Ovary (tissue), 9 donors: ENCODE results near the gene TRIO. TPM values are rescaled to one million over a fixed set of nuclear protein-coding genes. Genes with fewer than 3 reads are reported as not detected.

Experiments used
- DNase-seq, 5 donors: peaks; one replicate each; pipeline ENCODE4 v3.0.0-alpha.2; 2019 to 2020
- H3K27ac ChIP-seq, 2 donors: fragments of 200-600 bp; one replicate each; pipeline versions ENCODE4 v1.5.1 to v1.8.0; 2019 to 2022
- H3K27me3 ChIP-seq: fragments of 200-600 bp; one replicate; pipeline ENCODE4 v1.8.0; 2022
- H3K36me3 ChIP-seq: fragments of 200-600 bp; sonication (generic); one replicate; pipeline ENCODE4 v1.5.1; 2019
- H3K4me1 ChIP-seq: one replicate; pipeline ENCODE4 v1.8.1; 2013; ENCODE audit warnings: mild to moderate bottlenecking, moderate library complexity; ENCODE audit not compliant: insufficient read depth
- H3K4me3 ChIP-seq: fragments of 200-600 bp; sonication (generic); one replicate; pipeline ENCODE4 v1.5.1; 2017
- H3K9me3 ChIP-seq, 2 donors: fragments of 200-600 bp in 1 of 2; sonication (generic) in 1 of 2; one replicate each; pipeline versions ENCODE4 v1.5.1 to v1.8.1; 2013 to 2019; ENCODE audit warnings: mild to moderate bottlenecking in 1 of 2, moderate library complexity in 1 of 2
- CTCF ChIP-seq, 3 donors: fragments of 450-650 bp in 2 of 3; fragments of 200-600 bp in 1 of 3; IDR thresholded peaks; one replicate each; pipeline versions ENCODE4 v1.5.1 to v1.8.0; 2016 to 2022; ENCODE audit warnings: antibody characterized with exemption in 3 of 3, mild to moderate bottlenecking in 1 of 3
- EP300 ChIP-seq: sonication (generic); formaldehyde crosslinking; IDR thresholded peaks from one replicate; pipeline ENCODE4 v1.6.1; 2017; ENCODE audit warnings: antibody characterized with exemption
- POLR2A ChIP-seq: fragments of 450-650 bp; IDR thresholded peaks from one replicate; pipeline ENCODE4 v1.6.1; 2017; ENCODE audit warnings: antibody characterized with exemption, mild to moderate bottlenecking, moderate library complexity
- WGBS, 3 donors: extraction: QIAGEN DNeasy Blood & Tissue Kit in 1 of 3; methylation state at CpG; one replicate each; pipeline versions ENCODE4 v1.1.5 to v1.1.7; 2013 to 2017; 5-methylcytosine and 5-hydroxymethylcytosine counted together
- intact Hi-C, 4 donors: fragments of 100-400 bp; cut with DNase I; formaldehyde crosslinking; loops; one replicate each; pipeline versions ENCODE4 v1.11.0 to v1.15.1; 2022 to 2023
- polyA plus RNA-seq, 2 donors: library from polyadenylated mRNA; stranded (reverse); fragments of 200-250 nt in 1 of 2; fragments of 350-450 nt in 1 of 2; fragmentation: Illumina TruSeq in 1 of 2; extraction: RNeasy Lipid Tissue Mini Kit (QIAGEN cat#74804) in 1 of 2; gene quantifications; one replicate each; pipeline ENCODE4 v1.2.3, GENCODE V29; 2013 to 2014
- total RNA-seq, 7 donors: library from RNA; depleted of rRNA in 2 of 7; stranded (reverse); fragments of >200 nt in 2 of 7; fragmentation: NEBNext Ultra II Directional in 3 of 7; extraction: Animal tissue kit (Norgen Biotek cat#: 25700) in 3 of 7; gene quantifications; one replicate each; pipeline versions ENCODE4 v1.1.0 to v1.2.4, GENCODE V29; 2016 to 2023
- donor health status: DM: no; HTN: no; CAD: no; lungs with moderate emphysema.
- donor health status: DM: no; HTN: no; CAD: no.
- donor health status: Bipolar disorder and iron deficiency.
- donor health status: DM: yes; HTN: yes; CAD: no.
- donor health status: DM: no; HTN: no; CAD: no.
- donor health status: DM: yes; HTN: yes; CAD: no.

Gene TRIO
- total and polyA plus RNA-seq, 9 donors: 58.4 to 268 (median 125) TPM

GRCh38 chr5:14503681-14504331 lies 360.7 kb downstream of the TRIO start:
- TF ChIP-seq CTCF (IDR thresholded peaks at IDR 0.05) (no peak), POLR2A (no peak), EP300 (no peak)
- Histone ChIP-seq H3K27me3 (no peaks in the 10 kb centered on the region), H3K9me3 (no peaks in the 10 kb centered on the region), H3K4me3 (no peak overlapping the region), H3K27ac (no peak overlapping the region), H3K4me1 (no peaks in the 10 kb centered on the region), H3K36me3 (no peaks in the 10 kb centered on the region)
- WGBS, 3 donors: 64 to 71% (median 65%) methylated on average over 25 to 27 of the region's 27 CpGs
- intact Hi-C loops: no loop called here
- no peak for DNase-seq

GRCh38 chr5:14504332-14504727 lies 361.2 kb downstream of the TRIO start:
- Histone ChIP-seq H3K4me1 (no peaks in the 10 kb centered on the region), H3K4me3 (no peak overlapping the region), H3K9me3 (no peaks in the 10 kb centered on the region), H3K36me3 (no peaks in the 10 kb centered on the region), H3K27ac (no peak overlapping the region), H3K27me3 (no peaks in the 10 kb centered on the region)
- TF ChIP-seq EP300: no peak
- TF ChIP-seq POLR2A: no peak
- TF ChIP-seq CTCF (IDR thresholded peaks at IDR 0.05): no peak
- DNase-seq: no peak
- intact Hi-C loops: no loop called here
- WGBS, 3 donors: 88 to 94% (median 93%) methylated on average over 8 of the region's 8 CpGs

GRCh38 chr5:14504816-14505215 lies 361.7 kb downstream of the TRIO start:
- DNase-seq: no peak
- Histone ChIP-seq H3K27ac (no peak overlapping the region), H3K27me3 (no peaks in the 10 kb centered on the region), H3K9me3 (no peaks in the 10 kb centered on the region), H3K36me3 (no peaks in the 10 kb centered on the region), H3K4me3 (no peak overlapping the region), H3K4me1 (no peaks in the 10 kb centered on the region)
- WGBS, 3 donors: 88 to 91% (median 89%) methylated on average over 11 of the region's 11 CpGs
- no peak for TF ChIP-seq POLR2A
- no peak for TF ChIP-seq CTCF (IDR thresholded peaks at IDR 0.05)
- TF ChIP-seq EP300: no peak
- intact Hi-C loops: no loop called here

- no peak overlapping the region for H3K27ac ChIP-seq
These were observed 362.4 kb downstream of the TRIO start for GRCh38 chr5:14505310-14506139.

More at GRCh38 chr5:14505310-14506139, 362.4 kb downstream of the TRIO start:
- Histone ChIP-seq H3K36me3 (no peaks in the 10 kb centered on the region), H3K9me3 (no peaks in the 10 kb centered on the region), H3K27me3 (no peaks in the 10 kb centered on the region), H3K4me1 (no peaks in the 10 kb centered on the region), H3K4me3 (no peak overlapping the region)
- DNase-seq: no peak
- no peak for TF ChIP-seq POLR2A
- no peak for TF ChIP-seq CTCF (IDR thresholded peaks at IDR 0.05)
- TF ChIP-seq EP300: no peak
- intact Hi-C loops: no loop called here
- WGBS, 3 donors: 83 to 87% (median 85%) methylated on average over 23 of the region's 23 CpGs
